Fibroblast of villous mesenchyme (primary cell): ENCODE data around the gene PC. TPM values are rescaled to one million over a fixed set of nuclear protein-coding genes. Genes with fewer than 3 reads are reported as not detected.

ENCODE experiments used
- DNase-seq: peaks from one replicate; pipeline ENCODE4 v3.0.0-alpha.2; 2010; ENCODE audit warnings: low read depth
- H3K4me3 ChIP-seq: 2 replicates; pipeline ENCODE4 v1.5.1; 2011; ENCODE audit warnings: low read depth, mild to moderate bottlenecking, low read length
- CTCF ChIP-seq: IDR thresholded peaks from 2 replicates; pipeline ENCODE4 v1.5.1; 2012; ENCODE audit warnings: low read depth, mild to moderate bottlenecking, low read length; ENCODE audit not compliant: insufficient read depth
- total RNA-seq: library from RNA; depleted of rRNA; stranded (reverse); fragments of >200 nt; gene quantifications from 2 replicates; pipeline ENCODE4 v1.2.3, GENCODE V29; 2012

Gene PC
- total RNA-seq, 1 donor, result 11.7 TPM

GRCh38 chr11:66853242-66854229 is 104.6 kb downstream of the PC start:
- no peak overlapping the region for H3K4me3 ChIP-seq
- no peak for TF ChIP-seq CTCF
- DNase-seq, result no peak

GRCh38 chr11:66852466-66853241 is 105.5 kb downstream of the PC start:
- H3K4me3 ChIP-seq, result no peak overlapping the region
- DNase-seq, result no peak
- no peak for TF ChIP-seq CTCF

- no peak overlapping the region for H3K4me3 ChIP-seq
- no peak for TF ChIP-seq CTCF
- DNase-seq, result no peak
These were observed 106.3 kb downstream of the PC start for GRCh38 chr11:66851698-66852465.

- no peak for TF ChIP-seq CTCF
- no peak overlapping the region for H3K4me3 ChIP-seq
- DNase-seq, result no peak
These were observed 107.0 kb downstream of the PC start for GRCh38 chr11:66851239-66851596.

GRCh38 chr11:66850588-66851238 is 107.5 kb downstream of the PC start:
- no peak for TF ChIP-seq CTCF
- DNase-seq, result no peak
- no peak overlapping the region for H3K4me3 ChIP-seq

GRCh38 chr11:66850235-66850587 is 108.0 kb downstream of the PC start:
- TF ChIP-seq CTCF, result no peak
- H3K4me3 ChIP-seq, result no peak overlapping the region
- no peak for DNase-seq
